Trophoblast cell (in vitro differentiated cells and primary cell): ENCODE measurements around the gene PRR14.

ENCODE experiments used
- DNase-seq, 2 donors: peaks; one replicate each; pipeline ENCODE4 v3.0.0-alpha.2; 2016
- H2AFZ ChIP-seq: 2 replicates; pipeline ENCODE4 v1.6.1; 2013; ENCODE audit warnings: low read length, moderate library complexity, mild to moderate bottlenecking; ENCODE audit not compliant: insufficient read depth, poor library complexity
- H2AK5ac ChIP-seq: 2 replicates; pipeline ENCODE4 v1.6.1; 2013; ENCODE audit warnings: mild to moderate bottlenecking, low read length
- H2BK120ac ChIP-seq: 2 replicates; pipeline ENCODE4 v1.6.1; 2013; ENCODE audit warnings: low read length, mild to moderate bottlenecking, moderate library complexity; ENCODE audit not compliant: insufficient read depth, poor library complexity
- H2BK12ac ChIP-seq: 2 replicates; pipeline ENCODE4 v1.6.1; 2013; ENCODE audit warnings: mild to moderate bottlenecking, low read length, moderate library complexity
- H2BK5ac ChIP-seq: 2 replicates; pipeline ENCODE4 v1.6.1; 2013; ENCODE audit warnings: low read length, low read depth, moderate library complexity, mild to moderate bottlenecking; ENCODE audit not compliant: poor library complexity
- H3K14ac ChIP-seq: 2 replicates; pipeline ENCODE4 v1.6.1; 2013; ENCODE audit warnings: mild to moderate bottlenecking, low read length
- H3K18ac ChIP-seq: 2 replicates; pipeline ENCODE4 v1.6.1; 2013; ENCODE audit warnings: mild to moderate bottlenecking, low read length
- H3K23ac ChIP-seq: 2 replicates; pipeline ENCODE4 v1.6.1; 2013; ENCODE audit warnings: low read length
- H3K27ac ChIP-seq: 2 replicates; pipeline ENCODE4 v1.5.1; 2013; ENCODE audit warnings: low read depth, mild to moderate bottlenecking, inconsistent platforms, low read length, moderate library complexity
- H3K27me3 ChIP-seq: 2 replicates; pipeline ENCODE4 v1.6.1; 2013; ENCODE audit warnings: inconsistent platforms, mild to moderate bottlenecking, low read length, moderate library complexity; ENCODE audit not compliant: insufficient read depth
- H3K36me3 ChIP-seq, 2 experiments: 1 replicate in 1 of 2; 2 replicates in 1 of 2; pipeline ENCODE4 v1.6.1; 2013; ENCODE audit warnings: low read length in 2 of 2, mild to moderate bottlenecking in 2 of 2, moderate library complexity in 1 of 2; ENCODE audit not compliant: insufficient read depth in 2 of 2, control insufficient read depth in 1 of 2
- H3K4ac ChIP-seq: 2 replicates; pipeline ENCODE4 v1.6.1; 2013; ENCODE audit warnings: low read depth, mild to moderate bottlenecking, low read length, moderate library complexity
- H3K4me1 ChIP-seq, 2 experiments: 1 replicate in 1 of 2; 2 replicates in 1 of 2; pipeline ENCODE4 v1.6.1; 2013; ENCODE audit warnings: low read length in 2 of 2, mild to moderate bottlenecking in 2 of 2, moderate library complexity in 1 of 2; ENCODE audit not compliant: insufficient read depth in 2 of 2, control insufficient read depth in 1 of 2
- H3K4me2 ChIP-seq: 2 replicates; pipeline ENCODE4 v1.6.1; 2013; ENCODE audit warnings: inconsistent platforms, mild to moderate bottlenecking, low read length, moderate library complexity
- H3K4me3 ChIP-seq: 2 replicates; pipeline ENCODE4 v1.5.1; 2013; ENCODE audit warnings: mild to moderate bottlenecking, low read depth, low read length, inconsistent platforms
- H3K79me1 ChIP-seq: one replicate; pipeline ENCODE4 v1.6.1; 2013; ENCODE audit warnings: low read length
- H3K79me2 ChIP-seq: 2 replicates; pipeline ENCODE4 v1.6.1; 2013; ENCODE audit warnings: low read length, mild to moderate bottlenecking; ENCODE audit not compliant: control insufficient read depth, insufficient read depth, poor library complexity
- H3K9ac ChIP-seq: 2 replicates; pipeline ENCODE4 v1.6.1; 2013; ENCODE audit warnings: mild to moderate bottlenecking, low read length
- H3K9me3 ChIP-seq: 2 replicates; pipeline ENCODE4 v1.6.1; 2013; ENCODE audit warnings: low read depth, mild to moderate bottlenecking, control low read depth, inconsistent platforms, low read length; ENCODE audit not compliant: insufficient read depth
- H4K12ac ChIP-seq: 2 replicates; pipeline ENCODE4 v1.6.1; 2013; ENCODE audit warnings: low read depth, mild to moderate bottlenecking, low read length, moderate library complexity
- H4K8ac ChIP-seq: 2 replicates; pipeline ENCODE4 v1.6.1; 2013; ENCODE audit warnings: low read depth, mild to moderate bottlenecking, low read length, moderate library complexity
- H4K91ac ChIP-seq: one replicate; pipeline ENCODE4 v1.6.1; 2013; ENCODE audit warnings: low read depth, mild to moderate bottlenecking, low read length, moderate library complexity
- WGBS: extraction: QIAGEN DNeasy Blood & Tissue Kit; methylation state at CpG from one replicate; pipeline ENCODE4 v1.1.7; 2013; ENCODE audit warnings: missing lambda C conversion rate; ENCODE audit not compliant: insufficient read length, insufficient coverage; ENCODE audit errors: extremely low coverage; 5-methylcytosine and 5-hydroxymethylcytosine counted together

The PRR14 gene

DNA sequence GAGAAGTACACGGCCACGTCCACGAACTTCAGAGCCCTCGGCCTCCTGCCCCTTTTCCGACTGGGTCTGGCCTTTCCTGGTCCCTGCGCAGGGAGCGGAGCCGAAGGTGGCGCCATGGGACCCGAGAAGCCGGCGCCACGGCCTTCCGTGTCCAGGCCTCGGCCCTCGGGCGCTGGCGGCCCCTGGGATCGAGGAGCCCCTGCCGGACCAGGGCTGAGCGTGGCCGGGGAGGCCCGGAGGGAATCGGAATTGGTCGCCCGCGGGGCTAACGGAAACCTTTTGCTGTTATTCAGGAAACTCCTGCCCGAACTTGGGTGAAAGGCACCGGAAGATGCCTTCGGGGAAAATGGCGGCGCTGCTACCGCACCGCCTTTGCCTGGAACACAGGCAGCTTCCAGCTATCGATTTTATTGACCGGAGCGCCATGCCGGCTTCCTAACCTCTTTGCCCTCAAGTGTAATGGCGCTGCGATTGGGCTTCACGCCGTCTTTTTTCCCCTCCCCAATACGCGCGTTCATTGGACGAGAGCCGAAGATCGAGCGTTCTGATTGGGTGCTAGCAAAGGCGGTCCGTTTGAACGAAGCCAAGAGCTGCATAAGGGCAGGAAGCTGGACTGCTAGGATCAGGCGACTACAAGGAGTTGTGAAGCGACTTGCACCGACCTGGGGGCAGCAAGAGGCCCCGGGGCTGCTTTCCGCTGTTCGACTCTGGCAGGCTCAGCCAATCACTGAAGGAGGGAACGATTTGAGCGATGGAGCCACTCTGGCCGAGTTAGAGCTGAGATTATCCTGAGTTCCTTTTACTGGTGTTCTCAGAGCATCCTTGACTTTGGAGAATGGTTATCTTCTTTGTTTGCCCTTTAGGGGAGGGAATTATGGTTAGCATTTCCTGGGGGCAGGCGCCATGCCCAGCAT lies 40.6 kb upstream of the PRR14 start, which contains the start of gene ZNF689:
TSS of gene ZNF689 (minus strand) at position 464 of the 914 bp plus-strand sequence. CDS start at position 116, 348 bp downstream.
- Histone ChIP-seq H3K36me3 (peaks cover 4 to 7% of the 10 kb centered on the region in 2 experiments), H3K14ac (peak within 1 kb of the TSS; percentile 81), H4K91ac (peak within 1 kb of the TSS; percentile 86), H2BK120ac (peak within 1 kb of the TSS; percentile 65), H3K23ac (no peak within 1 kb of the TSS), H3K9me3 (peaks cover 1% of the 10 kb centered on the region), H3K4me3 (peak within 1 kb of the TSS; percentile 81), H3K18ac (peak within 1 kb of the TSS; percentile 46), H2BK12ac (no peak within 1 kb of the TSS), H2AK5ac (peak within 1 kb of the TSS; percentile 3), H2BK5ac (peak within 1 kb of the TSS; percentile 65), H3K79me2 (peaks cover 5% of the 10 kb centered on the region), H3K27ac (peak within 1 kb of the TSS; percentile 60), H3K4ac (peak within 1 kb of the TSS; percentile 41), H4K8ac (peak within 1 kb of the TSS; percentile 98), H3K4me1 (no peaks in the 10 kb centered on the region), H3K79me1 (peaks cover 5% of the 10 kb centered on the region), H2AFZ (peak within 1 kb of the TSS; percentile 89), H3K9ac (peak within 1 kb of the TSS; percentile 83), H3K27me3 (no peaks in the 10 kb centered on the region), H4K12ac (peak within 1 kb of the TSS; percentile 91), H3K4me2 (peak within 1 kb of the TSS; percentile 64)
- DNase-seq = peak; percentile 95 to 99
- no CpG with 5 or more reads among the region's 63 CpGs for WGBS

DNA sequence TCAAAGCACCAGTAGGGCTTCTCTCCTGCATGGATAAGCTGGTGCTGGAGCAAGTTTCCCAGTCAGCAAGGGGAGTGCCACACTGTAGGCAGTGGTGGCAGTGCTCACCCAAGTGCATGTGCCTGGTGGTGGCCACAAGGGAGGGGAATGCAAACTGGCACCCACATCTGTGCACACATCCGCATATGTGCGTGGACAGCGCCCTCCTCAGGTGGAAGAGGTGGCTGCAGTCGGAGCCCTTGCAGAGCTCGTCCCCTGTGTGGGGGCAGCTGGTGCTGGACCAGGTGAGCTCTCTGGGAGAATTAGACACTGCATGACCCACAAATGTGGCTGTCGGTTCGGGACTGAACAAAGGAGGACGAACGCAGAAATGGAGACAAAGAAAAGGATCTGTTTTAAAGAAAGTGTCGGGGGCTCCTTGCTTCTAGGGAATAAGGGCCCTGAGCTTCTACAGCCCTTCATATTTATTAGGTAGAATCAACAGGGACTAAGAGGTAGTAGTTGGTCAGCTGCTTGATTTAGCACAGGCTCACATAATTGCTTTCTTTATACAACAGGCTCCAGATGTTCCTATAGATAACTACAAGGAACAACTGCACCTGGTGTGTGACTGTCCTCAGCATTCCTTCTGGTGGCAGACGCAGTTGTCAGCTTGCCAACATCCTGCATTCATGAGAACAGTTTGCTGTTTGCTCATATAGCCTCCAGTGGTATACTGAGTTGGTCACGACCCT lies 35.2 kb upstream of the PRR14 start:
- no peak overlapping the region for H2BK12ac ChIP-seq
- H4K8ac ChIP-seq = no peak overlapping the region
- H3K4me1 ChIP-seq = no peaks in the 10 kb centered on the region
- no peaks in the 10 kb centered on the region for H3K79me2 ChIP-seq
- no peak overlapping the region for H2BK5ac ChIP-seq
- peaks cover 9% of the 10 kb centered on the region for H3K9me3 ChIP-seq
- peak in 1 of 2 donors; percentile 40 for DNase-seq
- no peaks in the 10 kb centered on the region for H3K79me1 ChIP-seq
- no peak overlapping the region for H2BK120ac ChIP-seq
- no peak overlapping the region for H2AK5ac ChIP-seq
- no peaks in the 10 kb centered on the region for H3K27me3 ChIP-seq
- H3K4ac ChIP-seq = no peak overlapping the region
- no peak overlapping the region for H3K9ac ChIP-seq
- no peak overlapping the region for H3K14ac ChIP-seq
- no CpG with 5 or more reads among the region's 12 CpGs for WGBS
- no peak overlapping the region for H3K18ac ChIP-seq
- no peak overlapping the region for H3K27ac ChIP-seq
- no peak overlapping the region for H4K91ac ChIP-seq
- no peak overlapping the region for H3K23ac ChIP-seq
- peak overlapping the region; percentile 26 for H3K4me3 ChIP-seq
- H4K12ac ChIP-seq = no peak overlapping the region
- H3K36me3 ChIP-seq = no peaks in the 10 kb centered on the region
- H3K4me2 ChIP-seq = no peak overlapping the region
- no peak overlapping the region for H2AFZ ChIP-seq

DNA sequence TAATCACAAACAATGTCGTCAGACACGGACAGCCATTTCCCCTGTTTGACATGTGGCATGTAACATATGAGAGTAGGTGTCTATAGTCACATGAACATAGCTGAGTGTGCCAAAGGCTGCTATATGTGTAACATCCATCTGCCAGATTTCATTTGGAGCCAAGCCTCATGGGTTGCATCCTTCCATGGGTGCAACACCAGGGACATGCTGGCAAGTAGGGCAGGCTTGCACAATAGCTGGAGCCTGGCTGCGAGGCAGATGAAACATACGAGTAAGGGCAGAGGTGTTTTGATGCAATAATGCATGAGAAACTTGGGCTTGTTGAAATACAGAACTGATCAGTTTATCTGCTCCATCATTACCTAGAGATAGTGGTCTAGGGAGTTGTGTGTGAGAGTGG lies 31.6 kb upstream of the PRR14 start:
- no peak overlapping the region for H3K14ac ChIP-seq
- no peak overlapping the region for H3K23ac ChIP-seq
- H2AFZ ChIP-seq = no peak overlapping the region
- H3K79me2 ChIP-seq = no peaks in the 10 kb centered on the region
- H3K9me3 ChIP-seq = peaks cover 12% of the 10 kb centered on the region
- H4K8ac ChIP-seq = no peak overlapping the region
- no peak overlapping the region for H4K12ac ChIP-seq
- H3K4ac ChIP-seq = no peak overlapping the region
- no peaks in the 10 kb centered on the region for H3K36me3 ChIP-seq
- H3K79me1 ChIP-seq = no peaks in the 10 kb centered on the region
- no CpG with 5 or more reads among the region's 4 CpGs for WGBS
- no peak overlapping the region for H2AK5ac ChIP-seq
- H3K4me3 ChIP-seq = no peak overlapping the region
- H2BK12ac ChIP-seq = no peak overlapping the region
- H3K27ac ChIP-seq = no peak overlapping the region
- no peak overlapping the region for H2BK5ac ChIP-seq
- no peak overlapping the region for H2BK120ac ChIP-seq
- H3K4me1 ChIP-seq = no peaks in the 10 kb centered on the region
- no peak overlapping the region for H3K18ac ChIP-seq
- no peak overlapping the region for H4K91ac ChIP-seq
- H3K27me3 ChIP-seq = no peaks in the 10 kb centered on the region
- no peak overlapping the region for H3K4me2 ChIP-seq
- H3K9ac ChIP-seq = peak overlapping the region; percentile 61
- DNase-seq = no peak

DNA sequence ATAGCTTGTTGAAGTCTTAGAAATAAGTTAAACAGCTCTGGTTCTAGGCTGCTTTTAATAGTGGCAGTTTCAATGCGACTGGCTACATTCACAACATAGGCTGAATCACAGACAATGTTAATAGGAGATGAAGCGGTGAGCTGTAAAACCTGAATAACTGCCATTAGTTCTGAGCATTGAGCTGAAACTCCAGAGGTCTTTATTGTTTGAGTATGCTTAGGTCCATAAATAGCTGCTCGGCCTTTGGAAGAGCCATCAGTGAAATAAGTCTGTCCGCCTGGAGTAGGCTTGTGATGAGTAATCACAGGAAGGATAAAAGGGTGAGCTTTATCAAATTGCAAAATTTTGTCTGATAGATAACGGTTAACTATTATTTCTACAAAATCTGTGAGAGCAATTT lies 31.1 kb upstream of the PRR14 start:
- H3K9me3 ChIP-seq = peaks cover 16% of the 10 kb centered on the region
- no peak overlapping the region for H2BK120ac ChIP-seq
- H3K9ac ChIP-seq = no peak overlapping the region
- no peak overlapping the region for H2BK12ac ChIP-seq
- H2AK5ac ChIP-seq = no peak overlapping the region
- no peak for DNase-seq
- no peak overlapping the region for H4K8ac ChIP-seq
- H3K4me1 ChIP-seq = no peaks in the 10 kb centered on the region
- H3K14ac ChIP-seq = no peak overlapping the region
- no peaks in the 10 kb centered on the region for H3K79me2 ChIP-seq
- H3K27me3 ChIP-seq = no peaks in the 10 kb centered on the region
- H4K12ac ChIP-seq = no peak overlapping the region
- H3K36me3 ChIP-seq = no peaks in the 10 kb centered on the region
- H3K18ac ChIP-seq = no peak overlapping the region
- H3K4ac ChIP-seq = no peak overlapping the region
- H3K23ac ChIP-seq = no peak overlapping the region
- no peak overlapping the region for H3K4me3 ChIP-seq
- H2AFZ ChIP-seq = no peak overlapping the region
- no peak overlapping the region for H2BK5ac ChIP-seq
- H3K4me2 ChIP-seq = no peak overlapping the region
- no peaks in the 10 kb centered on the region for H3K79me1 ChIP-seq
- no CpG with 5 or more reads among the region's 5 CpGs for WGBS
- H3K27ac ChIP-seq = no peak overlapping the region
- H4K91ac ChIP-seq = no peak overlapping the region
